ENCODE results near the gene LHCGR. TPM values are rescaled to one million over a fixed set of nuclear protein-coding genes. Genes with fewer than 3 reads are reported as not detected.

The LHCGR gene
- total RNA-seq, 4 donors from 2014 or later = not detected

GRCh38 chr2:48790407-48791170 is 35.1 kb upstream of the LHCGR start:
- no peaks in the 10 kb centered on the region for H3K27me3 ChIP-seq
- no peak for DNase-seq (ENCODE audit: low spot score in 2 of 2)
- H3K27ac ChIP-seq = no peak overlapping the region
- no peaks in the 10 kb centered on the region for H3K4me1 ChIP-seq
- TF ChIP-seq EP300 (IDR thresholded peaks at IDR 0.05) (no peak), POLR2A (IDR thresholded peaks at IDR 0.05) (no peak), POLR2AphosphoS5 (IDR thresholded peaks at IDR 0.05) (no peak)
- TF ChIP-seq, protein P1, sequence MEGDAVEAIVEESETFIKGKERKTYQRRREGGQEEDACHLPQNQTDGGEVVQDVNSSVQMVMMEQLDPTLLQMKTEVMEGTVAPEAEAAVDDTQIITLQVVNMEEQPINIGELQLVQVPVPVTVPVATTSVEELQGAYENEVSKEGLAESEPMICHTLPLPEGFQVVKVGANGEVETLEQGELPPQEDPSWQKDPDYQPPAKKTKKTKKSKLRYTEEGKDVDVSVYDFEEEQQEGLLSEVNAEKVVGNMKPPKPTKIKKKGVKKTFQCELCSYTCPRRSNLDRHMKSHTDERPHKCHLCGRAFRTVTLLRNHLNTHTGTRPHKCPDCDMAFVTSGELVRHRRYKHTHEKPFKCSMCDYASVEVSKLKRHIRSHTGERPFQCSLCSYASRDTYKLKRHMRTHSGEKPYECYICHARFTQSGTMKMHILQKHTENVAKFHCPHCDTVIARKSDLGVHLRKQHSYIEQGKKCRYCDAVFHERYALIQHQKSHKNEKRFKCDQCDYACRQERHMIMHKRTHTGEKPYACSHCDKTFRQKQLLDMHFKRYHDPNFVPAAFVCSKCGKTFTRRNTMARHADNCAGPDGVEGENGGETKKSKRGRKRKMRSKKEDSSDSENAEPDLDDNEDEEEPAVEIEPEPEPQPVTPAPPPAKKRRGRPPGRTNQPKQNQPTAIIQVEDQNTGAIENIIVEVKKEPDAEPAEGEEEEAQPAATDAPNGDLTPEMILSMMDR (IDR thresholded peaks at IDR 0.05) = no peak
- WGBS = 76% methylated on average over 13 of the region's 13 CpGs
- no peak overlapping the region for H3K4me3 ChIP-seq
- H3K36me3 ChIP-seq = no peaks in the 10 kb centered on the region
- H3K9me3 ChIP-seq = no peaks in the 10 kb centered on the region

DNA sequence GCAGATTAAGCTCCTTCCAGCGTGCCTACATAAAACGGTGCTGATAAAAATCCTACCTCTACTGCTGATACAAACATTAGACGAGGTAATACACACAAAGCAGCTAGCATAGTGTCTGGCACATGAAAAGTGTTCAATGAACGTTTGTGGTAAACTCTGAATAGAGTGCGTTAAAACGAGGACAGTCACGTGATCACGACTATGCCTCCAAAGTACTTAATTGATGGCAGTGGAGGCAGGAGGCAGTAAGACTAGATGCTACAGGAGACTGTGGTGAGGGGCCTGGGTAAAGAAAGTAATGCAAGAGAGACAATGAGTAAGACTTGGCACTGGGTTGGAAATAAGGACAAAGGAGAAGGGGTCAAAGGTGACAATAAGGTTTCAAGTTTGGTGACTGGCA is 32.1 kb upstream of the LHCGR start:
- H3K4me3 ChIP-seq = no peak overlapping the region
- no peaks in the 10 kb centered on the region for H3K9me3 ChIP-seq
- DNase-seq (ENCODE audit: low spot score in 2 of 2) = no peak
- no peak overlapping the region for H3K27ac ChIP-seq
- no peaks in the 10 kb centered on the region for H3K27me3 ChIP-seq
- TF ChIP-seq POLR2A (IDR thresholded peaks at IDR 0.05) (no peak), POLR2AphosphoS5 (IDR thresholded peaks at IDR 0.05) (no peak), EP300 (IDR thresholded peaks at IDR 0.05) (no peak)
- TF ChIP-seq, protein P1 (IDR thresholded peaks at IDR 0.05) = no peak
- 79% methylated on average over 8 of the region's 8 CpGs for WGBS
- H3K4me1 ChIP-seq = no peaks in the 10 kb centered on the region
- no peaks in the 10 kb centered on the region for H3K36me3 ChIP-seq

- Histone ChIP-seq H3K27ac (no peak overlapping the region), H3K27me3 (no peaks in the 10 kb centered on the region), H3K4me3 (no peak overlapping the region), H3K9me3 (no peaks in the 10 kb centered on the region), H3K36me3 (no peaks in the 10 kb centered on the region), H3K4me1 (no peaks in the 10 kb centered on the region)
- no peak for DNase-seq (ENCODE audit: low spot score in 2 of 2)
- TF ChIP-seq POLR2A (IDR thresholded peaks at IDR 0.05) = no peak
- 70% methylated on average over 1 of the region's 1 CpG for WGBS
Observed at GRCh38 chr2:48781366-48781765, 25.8 kb upstream of the LHCGR start.

DNA sequence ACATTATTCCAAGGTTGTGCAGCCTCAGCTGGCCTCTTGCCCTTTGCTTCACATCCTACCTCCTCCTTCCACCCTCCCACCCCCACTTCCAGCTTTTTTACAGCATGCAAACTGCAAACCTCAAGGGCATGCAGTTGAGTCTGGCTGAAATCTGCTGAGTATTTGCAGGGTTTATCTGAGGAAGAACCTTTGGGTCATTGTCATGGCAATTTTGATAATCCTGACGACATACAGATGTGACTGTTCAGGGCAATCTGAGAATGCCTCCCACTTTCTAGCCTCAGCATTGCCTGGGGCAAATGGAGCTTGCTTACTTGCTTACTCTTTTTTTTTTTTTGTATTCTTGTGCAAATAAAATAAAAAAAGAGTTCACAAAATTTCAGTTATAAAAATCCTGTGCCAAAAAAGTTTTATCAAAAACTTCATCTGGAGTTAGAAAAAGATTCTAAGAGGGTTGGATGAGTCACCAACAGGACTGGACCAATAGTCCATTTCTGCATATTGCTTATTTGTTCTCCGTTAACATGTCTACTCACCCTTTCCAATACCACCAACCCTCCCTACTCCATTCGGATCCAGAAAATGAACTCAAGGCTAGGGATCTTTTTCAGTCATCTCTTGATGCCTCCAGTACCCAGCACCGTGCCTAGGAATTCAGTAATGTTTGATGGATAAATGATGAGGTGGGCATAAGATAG is 23.6 kb upstream of the LHCGR start:
- 54% methylated on average over 4 of the region's 4 CpGs for WGBS
- H3K27ac ChIP-seq = no peak overlapping the region
- TF ChIP-seq POLR2AphosphoS5 (IDR thresholded peaks at IDR 0.05) (no peak), EP300 (IDR thresholded peaks at IDR 0.05) (no peak), POLR2A (IDR thresholded peaks at IDR 0.05) (no peak)
- TF ChIP-seq, protein P1 (IDR thresholded peaks at IDR 0.05) = no peak

DNA sequence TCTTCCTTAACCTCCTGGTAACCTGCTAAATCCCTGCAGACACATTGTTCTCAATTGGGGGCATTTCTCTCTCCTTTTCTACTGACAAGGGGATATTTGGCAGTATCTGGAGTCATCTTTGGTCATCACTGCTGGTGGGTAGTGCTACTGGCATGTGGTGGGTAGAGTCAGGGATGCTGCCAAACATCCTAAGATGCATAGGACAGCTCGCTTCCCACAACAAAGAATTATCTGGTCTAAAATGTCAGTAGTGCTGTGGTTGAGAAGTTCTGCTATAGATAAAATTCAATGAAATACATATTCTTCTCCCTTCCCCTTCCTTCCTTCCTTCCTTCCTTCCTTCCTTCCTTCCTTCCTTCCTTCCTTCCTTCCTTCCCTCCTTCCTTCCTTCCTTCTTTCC is 18.7 kb upstream of the LHCGR start:
- Histone ChIP-seq H3K4me1 (no peaks in the 10 kb centered on the region), H3K27ac (no peak overlapping the region), H3K36me3 (no peaks in the 10 kb centered on the region), H3K27me3 (no peaks in the 10 kb centered on the region), H3K4me3 (no peak overlapping the region), H3K9me3 (no peaks in the 10 kb centered on the region)
- DNase-seq (ENCODE audit: low spot score in 2 of 2) = no peak
- 91% methylated on average over 1 of the region's 1 CpG for WGBS
- TF ChIP-seq, protein P1 (IDR thresholded peaks at IDR 0.05) = no peak
- TF ChIP-seq POLR2AphosphoS5 (IDR thresholded peaks at IDR 0.05) (no peak), EP300 (IDR thresholded peaks at IDR 0.05) (no peak), POLR2A (IDR thresholded peaks at IDR 0.05) (no peak)

More for the DNA sequence above, 23.6 kb upstream of the LHCGR start:
- Histone ChIP-seq H3K4me1 (no peaks in the 10 kb centered on the region), H3K27me3 (no peaks in the 10 kb centered on the region), H3K4me3 (no peak overlapping the region), H3K9me3 (no peaks in the 10 kb centered on the region), H3K36me3 (no peaks in the 10 kb centered on the region)
- DNase-seq (ENCODE audit: low spot score in 2 of 2) = no peak
